A673 (cell line): ENCODE measurements around the gene PRM2.

Source experiments
- EZH2 ChIP-seq: fragments of 200-600 bp; sonication (generic); IDR thresholded peaks from 2 replicates; pipeline ENCODE4 v1.6.1; 2017; ENCODE audit warnings: borderline replicate concordance, low read depth, mild to moderate bottlenecking, mixed read lengths, antibody characterized with exemption, low read length; ENCODE audit not compliant: poor library complexity, severe bottlenecking
- TF ChIP-seq, protein P1 (sequence below): fragments of 300-800, 200-600 bp; sonication (generic); conservative IDR thresholded peaks from 2 replicates; pipeline ENCODE4 v1.5.1; 2017; ENCODE audit warnings: low read depth, mild to moderate bottlenecking, antibody characterized with exemption, low read length, moderate library complexity, mixed read lengths

DNA sequence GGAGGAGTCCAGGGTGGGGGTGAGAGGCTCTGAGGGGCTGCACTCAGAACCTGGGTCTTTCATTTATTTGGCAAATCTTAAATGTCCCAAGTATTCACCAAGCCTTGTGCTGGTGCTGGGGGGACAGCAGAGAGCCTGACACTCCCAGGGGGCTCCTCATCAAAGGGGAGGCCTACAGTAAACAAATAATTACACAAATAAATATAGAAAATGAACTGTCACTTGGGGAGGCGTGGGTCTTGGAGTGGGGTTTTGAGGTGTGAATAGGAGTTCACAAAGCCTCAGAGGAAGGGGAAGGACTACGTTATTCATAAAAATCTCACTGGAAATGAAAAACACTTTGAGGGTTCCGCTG lies 20.0 kb upstream of the PRM2 start:
- no peak for TF ChIP-seq EZH2
- TF ChIP-seq, protein P1, sequence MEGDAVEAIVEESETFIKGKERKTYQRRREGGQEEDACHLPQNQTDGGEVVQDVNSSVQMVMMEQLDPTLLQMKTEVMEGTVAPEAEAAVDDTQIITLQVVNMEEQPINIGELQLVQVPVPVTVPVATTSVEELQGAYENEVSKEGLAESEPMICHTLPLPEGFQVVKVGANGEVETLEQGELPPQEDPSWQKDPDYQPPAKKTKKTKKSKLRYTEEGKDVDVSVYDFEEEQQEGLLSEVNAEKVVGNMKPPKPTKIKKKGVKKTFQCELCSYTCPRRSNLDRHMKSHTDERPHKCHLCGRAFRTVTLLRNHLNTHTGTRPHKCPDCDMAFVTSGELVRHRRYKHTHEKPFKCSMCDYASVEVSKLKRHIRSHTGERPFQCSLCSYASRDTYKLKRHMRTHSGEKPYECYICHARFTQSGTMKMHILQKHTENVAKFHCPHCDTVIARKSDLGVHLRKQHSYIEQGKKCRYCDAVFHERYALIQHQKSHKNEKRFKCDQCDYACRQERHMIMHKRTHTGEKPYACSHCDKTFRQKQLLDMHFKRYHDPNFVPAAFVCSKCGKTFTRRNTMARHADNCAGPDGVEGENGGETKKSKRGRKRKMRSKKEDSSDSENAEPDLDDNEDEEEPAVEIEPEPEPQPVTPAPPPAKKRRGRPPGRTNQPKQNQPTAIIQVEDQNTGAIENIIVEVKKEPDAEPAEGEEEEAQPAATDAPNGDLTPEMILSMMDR: no peak
